K562 (cell line): Measurements from ENCODE around the gene CHST15. TPM values are rescaled to one million over a fixed set of nuclear protein-coding genes. Genes with fewer than 3 reads are reported as not detected.

Source experiments
- ATAC-seq: fragments of 200-7000 bp; cut with Tn5 transposase; 3 replicates; pipeline ENCODE4 v1.9.1; 2020; ENCODE audit warnings: moderate library complexity
- BruUV-seq: library from RNA; stranded (reverse); fragments of 400-500 nt; replicated peaks from 2 replicates; lab custom pipeline; 2021; lab: Mats Ljungman, UMichigan
- CTCF ChIA-PET: fragments of 300-600 bp; formaldehyde crosslinking; extraction: SDS; loops from one replicate; lab custom pipeline; 2021; ENCODE audit warnings: low intra/inter-chr PET ratio; lab: Yijun Ruan, JAX
- POLR2A ChIA-PET: fragments of 300-600, 350-650 bp; sonication (Branson Sonifier 250); formaldehyde crosslinking; extraction: SDS; loops from one replicate; lab custom pipeline; 2021; ENCODE audit warnings: antibody characterized with exemption, inconsistent platforms; lab: Yijun Ruan, JAX
- DNase-seq, 4 experiments: peaks; one replicate each; pipeline versions ENCODE4 v3.0.0 to v3.0.0-alpha.2; 2011 to 2018; ENCODE audit warnings: low spot score in 3 of 4, mixed read lengths in 3 of 4; ENCODE audit errors: extremely low read depth in 1 of 4
- FAIRE-seq: peaks from 2 replicates; lab custom pipeline; 2011; peaks lifted over from hg19 to GRCh38; lab: Jason Lieb, UNC
- H2AFZ ChIP-seq: 2 replicates; pipeline ENCODE4 v1.6.0; 2011; ENCODE audit warnings: low read depth, low read length, control low read depth, inconsistent platforms
- H3K27ac ChIP-seq: fragments of 200-600 bp; 3 replicates; pipeline ENCODE4 v1.8.0; 2011; ENCODE audit warnings: low read depth, mild to moderate bottlenecking, control low read depth, inconsistent platforms, low read length, moderate library complexity, mixed read lengths; ENCODE audit errors: extremely low read depth
- H3K27me3 ChIP-seq, 2 experiments: fragments of 300-600 bp in 1 of 2; 2 replicates in 1 of 2; 3 replicates in 1 of 2; pipeline versions ENCODE4 v1.6.0 to v1.8.0; 2011; ENCODE audit warnings: inconsistent platforms in 2 of 2, low read length in 2 of 2, mild to moderate bottlenecking in 1 of 2, mixed read lengths in 1 of 2, moderate library complexity in 1 of 2; ENCODE audit not compliant: control insufficient read depth in 2 of 2, insufficient read depth in 2 of 2
- H3K36me3 ChIP-seq: fragments of 300-600 bp; 3 replicates; pipeline ENCODE4 v1.8.0; 2011; ENCODE audit warnings: mild to moderate bottlenecking, low read length, inconsistent platforms; ENCODE audit not compliant: control insufficient read depth, insufficient read depth
- H3K4me1 ChIP-seq, 2 experiments: fragments of 200-600 bp in 1 of 2; replicated peaks in 1 of 2; 2 replicates in 1 of 2; 3 replicates in 1 of 2; pipeline versions ENCODE4 v1.5.1 to v1.8.0; 2011; ENCODE audit warnings: inconsistent platforms in 2 of 2, low read length in 2 of 2, mild to moderate bottlenecking in 1 of 2, mixed read lengths in 1 of 2, moderate library complexity in 1 of 2; ENCODE audit not compliant: control insufficient read depth in 2 of 2, insufficient read depth in 2 of 2
- H3K4me2 ChIP-seq: 2 replicates; pipeline ENCODE4 v1.6.1; 2011; ENCODE audit warnings: low read length, control low read depth, inconsistent platforms, mixed read lengths; ENCODE audit not compliant: insufficient read depth
- H3K4me3 ChIP-seq: fragments of 200-600 bp; sonication (generic), shearing (Covaris generic); 2 replicates; pipeline ENCODE4 v1.5.1; 2016; ENCODE audit warnings: control low read depth, inconsistent platforms
- H3K79me2 ChIP-seq: fragments of 200-600 bp; 3 replicates; pipeline ENCODE4 v1.8.0; 2011; ENCODE audit warnings: low read length, inconsistent platforms; ENCODE audit not compliant: control insufficient read depth, insufficient read depth
- H3K9ac ChIP-seq, 2 experiments: 2 replicates each; pipeline versions ENCODE4 v1.6.0 to v1.6.1; 2011; ENCODE audit warnings: low read depth in 2 of 2, low read length in 2 of 2, control low read depth in 1 of 2, inconsistent platforms in 1 of 2, mild to moderate bottlenecking in 1 of 2, mixed read lengths in 1 of 2; ENCODE audit not compliant: insufficient read depth in 1 of 2
- H3K9me1 ChIP-seq: one replicate; pipeline ENCODE4 v1.6.0; 2011; ENCODE audit warnings: inconsistent platforms, mild to moderate bottlenecking, low read length, moderate library complexity; ENCODE audit not compliant: control insufficient read depth, insufficient read depth
- H3K9me3 ChIP-seq: replicated peaks from 2 replicates; pipeline ENCODE4 v1.5.1; 2011; ENCODE audit warnings: low read depth, low read length, inconsistent platforms; ENCODE audit not compliant: control insufficient read depth, insufficient read depth
- H4K20me1 ChIP-seq: replicated peaks from 2 replicates; pipeline ENCODE4 v1.6.1; 2011; ENCODE audit warnings: low read length, inconsistent platforms, mixed read lengths; ENCODE audit not compliant: control insufficient read depth, insufficient read depth
- MXI1 ChIP-seq: IDR thresholded peaks from 2 replicates; pipeline ENCODE4 v1.6.1; 2011; ENCODE audit warnings: low read depth, mild to moderate bottlenecking, improper control_type of control experiment, low read length
- POU5F1 ChIP-seq: fragments of 150-350 bp; IDR thresholded peaks from 2 replicates; pipeline ENCODE4 v1.6.1; 2014; ENCODE audit warnings: borderline replicate concordance, low read length, low read depth, mild to moderate bottlenecking; ENCODE audit not compliant: partially characterized antibody
- RNF219 ChIP-seq: fragments of 250-450 bp; sonication (Bioruptor Pico); IDR thresholded peaks from 2 replicates; pipeline ENCODE4 v1.5.0; 2022; ENCODE audit warnings: mild to moderate bottlenecking
- STAG1 ChIP-seq: sonication (generic); formaldehyde crosslinking; IDR thresholded peaks from 2 replicates; pipeline ENCODE4 v1.5.0; 2020; ENCODE audit warnings: missing genetic modification reagents, borderline replicate concordance
- UBTF ChIP-seq, 2 experiments: IDR thresholded peaks; 2 replicates each; pipeline ENCODE4 v1.6.1; 2012; ENCODE audit warnings: improper control_type of control experiment in 2 of 2, low read depth in 2 of 2, low read length in 2 of 2, borderline replicate concordance in 1 of 2
- WGBS: fragments of 100-300 bp; shearing (Covaris generic); methylation state at CpG from one replicate; pipeline ENCODE4 v1.1.6; 2016; ENCODE audit warnings: low coverage, mixed read lengths; ENCODE audit not compliant: insufficient coverage; ENCODE audit errors: missing lambda C conversion rate; 5-methylcytosine and 5-hydroxymethylcytosine counted together
- in situ Hi-C: fragments of 300-500 bp; cut with MboI; formaldehyde crosslinking; loops from 4 replicates; pipeline ENCODE4 v1.15.0; 2018; ENCODE audit warnings: inconsistent platforms, mixed read lengths
- intact Hi-C: fragments of 100-400 bp; cut with micrococcal nuclease; formaldehyde crosslinking; loops from 2 replicates; pipeline ENCODE4 v1.14.2; 2022
- polyA plus RNA-seq, 8 experiments: library from polyadenylated mRNA; depleted of rRNA in 4 of 8; stranded (reverse) in 5 of 8; unstranded in 3 of 8; fragments of >200 nt; fragmentation: Nextera tagmentation in 2 of 8; fragmentation: Illumina TruSeq in 1 of 8; extraction: Ambion mirVana in 2 of 8; extraction: Trizol in 1 of 8; gene quantifications; 2 replicates each; pipeline versions ENCODE4 v1.2.1 to v1.2.3, GENCODE V29; 2011 to 2014; ENCODE audit warnings: inconsistent platforms in 1 of 8, missing spikeins in 1 of 8
- total RNA-seq, 7 experiments: library from RNA; depleted of rRNA in 6 of 7; stranded (reverse); fragments of >200 nt in 6 of 7; fragmentation: Illumina TruSeq in 2 of 7; extraction: Trizol in 2 of 7; gene quantifications; 2 replicates each; pipeline versions ENCODE4 v1.2.1 to v1.2.3, GENCODE V29; 2011 to 2021; ENCODE audit warnings: low replicate concordance in 1 of 7
- TF ChIP-seq, protein P1 (sequence below): fragments of 450-650 bp; formaldehyde crosslinking; IDR thresholded peaks from 2 replicates; pipeline ENCODE4 v1.4.0; 2020; ENCODE audit warnings: mild to moderate bottlenecking, mixed read lengths
- TF ChIP-seq, protein P2 (sequence below): fragments of 450-650 bp; IDR thresholded peaks from one replicate; pipeline ENCODE4 v1.6.1; 2018; ENCODE audit warnings: mild to moderate bottlenecking, moderate library complexity; ENCODE audit not compliant: partially characterized antibody
- TF ChIP-seq, protein P3 (sequence below): fragments of 250-450 bp; sonication (Bioruptor Pico); IDR thresholded peaks from 2 replicates; pipeline ENCODE4 v1.8.0; 2021; ENCODE audit warnings: mild to moderate bottlenecking, moderate library complexity
- TF ChIP-seq, protein P4 (sequence below): fragments of 250-450 bp; sonication (Bioruptor Pico); IDR thresholded peaks from 2 replicates; pipeline ENCODE4 v1.5.0; 2021

The CHST15 gene
- total and polyA plus RNA-seq, 9 of the 15 experiments (the other 6 are each of a cell fraction or from before 2014, with no cell fraction given) = 0.04 to 0.16 (median 0.08) TPM

DNA sequence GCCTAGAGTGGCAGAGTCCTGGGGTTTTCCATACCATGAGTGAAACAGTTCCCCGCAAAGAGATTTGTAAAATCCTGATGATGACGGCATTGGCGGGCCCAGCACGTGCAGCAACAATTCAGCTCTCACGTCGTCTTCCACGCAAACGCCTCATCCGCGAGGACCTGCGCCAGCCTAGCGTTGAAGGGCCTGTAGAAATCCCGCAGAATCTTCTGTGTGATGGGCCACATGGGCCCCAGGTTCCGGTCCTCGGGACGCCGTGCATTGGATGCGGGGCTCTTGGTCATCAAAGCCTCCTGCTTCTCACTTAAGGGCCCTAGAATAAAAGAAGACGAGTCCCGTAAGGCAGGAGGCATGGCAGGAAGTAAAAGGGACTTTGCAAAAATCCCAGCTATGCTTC, 83.4 kb downstream of the CHST15 start:
- H3K9me1 ChIP-seq = no peaks in the 10 kb centered on the region
- H3K27me3 ChIP-seq = peaks cover 2 to 50% of the 10 kb centered on the region in 2 experiments; a peak in 3 of 5 replicates
- CTCF ChIA-PET = no interaction called here
- H3K4me2 ChIP-seq = no peak overlapping the region
- H3K79me2 ChIP-seq = no peaks in the 10 kb centered on the region
- WGBS = 2% methylated on average over 11 of the region's 20 CpGs
- FAIRE-seq = no peak
- intact Hi-C loops = no loop called here
- no peak overlapping the region for H3K4me3 ChIP-seq
- no peaks in the 10 kb centered on the region for H3K4me1 ChIP-seq
- POLR2A ChIA-PET = no interaction called here
- no peak overlapping the region for H2AFZ ChIP-seq
- BruUV-seq = no TSS peak
- no peak overlapping the region for H3K27ac ChIP-seq
- in situ Hi-C loops = loop anchor here (25.0 kb wide), 1 partner anchor 502 kb away; no protein-coding TSS in a partner anchor
- H3K36me3 ChIP-seq = no peaks in the 10 kb centered on the region
- H3K9ac ChIP-seq = no peak overlapping the region
- no peak for DNase-seq
- no peaks in the 10 kb centered on the region for H3K9me3 ChIP-seq
- 0 out of 2 replicates have a peak, but pooled peaks cover 4% of the 10 kb centered on the region for H4K20me1 ChIP-seq
- ATAC-seq = no peak
- TF ChIP-seq POU5F1 (no peak), MXI1 (no peak), RNF219 (CRISPR knock-in tag) (no peak), STAG1 (CRISPR knock-in tag) (no peak), UBTF (IDR thresholded peaks at IDR 0.05; ENCODE audit: borderline replicate concordance in 1 of 2, low read depth in 2 of 2, low read length in 2 of 2) (no peak)
- TF ChIP-seq, protein P1, sequence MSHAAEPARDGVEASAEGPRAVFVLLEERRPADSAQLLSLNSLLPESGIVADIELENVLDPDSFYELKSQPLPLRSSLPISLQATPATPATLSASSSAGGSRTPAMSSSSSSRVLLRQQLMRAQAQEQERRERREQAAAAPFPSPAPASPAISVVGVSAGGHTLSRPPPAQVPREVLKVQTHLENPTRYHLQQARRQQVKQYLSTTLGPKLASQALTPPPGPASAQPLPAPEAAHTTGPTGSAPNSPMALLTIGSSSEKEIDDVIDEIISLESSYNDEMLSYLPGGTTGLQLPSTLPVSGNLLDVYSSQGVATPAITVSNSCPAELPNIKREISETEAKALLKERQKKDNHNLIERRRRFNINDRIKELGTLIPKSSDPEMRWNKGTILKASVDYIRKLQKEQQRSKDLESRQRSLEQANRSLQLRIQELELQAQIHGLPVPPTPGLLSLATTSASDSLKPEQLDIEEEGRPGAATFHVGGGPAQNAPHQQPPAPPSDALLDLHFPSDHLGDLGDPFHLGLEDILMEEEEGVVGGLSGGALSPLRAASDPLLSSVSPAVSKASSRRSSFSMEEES (CRISPR knock-in tag) = no peak
- TF ChIP-seq, protein P2, sequence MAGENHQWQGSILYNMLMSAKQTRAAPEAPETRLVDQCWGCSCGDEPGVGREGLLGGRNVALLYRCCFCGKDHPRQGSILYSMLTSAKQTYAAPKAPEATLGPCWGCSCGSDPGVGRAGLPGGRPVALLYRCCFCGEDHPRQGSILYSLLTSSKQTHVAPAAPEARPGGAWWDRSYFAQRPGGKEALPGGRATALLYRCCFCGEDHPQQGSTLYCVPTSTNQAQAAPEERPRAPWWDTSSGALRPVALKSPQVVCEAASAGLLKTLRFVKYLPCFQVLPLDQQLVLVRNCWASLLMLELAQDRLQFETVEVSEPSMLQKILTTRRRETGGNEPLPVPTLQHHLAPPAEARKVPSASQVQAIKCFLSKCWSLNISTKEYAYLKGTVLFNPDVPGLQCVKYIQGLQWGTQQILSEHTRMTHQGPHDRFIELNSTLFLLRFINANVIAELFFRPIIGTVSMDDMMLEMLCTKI = no peak
- TF ChIP-seq, protein P3, sequence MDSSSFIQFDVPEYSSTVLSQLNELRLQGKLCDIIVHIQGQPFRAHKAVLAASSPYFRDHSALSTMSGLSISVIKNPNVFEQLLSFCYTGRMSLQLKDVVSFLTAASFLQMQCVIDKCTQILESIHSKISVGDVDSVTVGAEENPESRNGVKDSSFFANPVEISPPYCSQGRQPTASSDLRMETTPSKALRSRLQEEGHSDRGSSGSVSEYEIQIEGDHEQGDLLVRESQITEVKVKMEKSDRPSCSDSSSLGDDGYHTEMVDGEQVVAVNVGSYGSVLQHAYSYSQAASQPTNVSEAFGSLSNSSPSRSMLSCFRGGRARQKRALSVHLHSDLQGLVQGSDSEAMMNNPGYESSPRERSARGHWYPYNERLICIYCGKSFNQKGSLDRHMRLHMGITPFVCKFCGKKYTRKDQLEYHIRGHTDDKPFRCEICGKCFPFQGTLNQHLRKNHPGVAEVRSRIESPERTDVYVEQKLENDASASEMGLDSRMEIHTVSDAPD = no peak
- TF ChIP-seq, protein P4, sequence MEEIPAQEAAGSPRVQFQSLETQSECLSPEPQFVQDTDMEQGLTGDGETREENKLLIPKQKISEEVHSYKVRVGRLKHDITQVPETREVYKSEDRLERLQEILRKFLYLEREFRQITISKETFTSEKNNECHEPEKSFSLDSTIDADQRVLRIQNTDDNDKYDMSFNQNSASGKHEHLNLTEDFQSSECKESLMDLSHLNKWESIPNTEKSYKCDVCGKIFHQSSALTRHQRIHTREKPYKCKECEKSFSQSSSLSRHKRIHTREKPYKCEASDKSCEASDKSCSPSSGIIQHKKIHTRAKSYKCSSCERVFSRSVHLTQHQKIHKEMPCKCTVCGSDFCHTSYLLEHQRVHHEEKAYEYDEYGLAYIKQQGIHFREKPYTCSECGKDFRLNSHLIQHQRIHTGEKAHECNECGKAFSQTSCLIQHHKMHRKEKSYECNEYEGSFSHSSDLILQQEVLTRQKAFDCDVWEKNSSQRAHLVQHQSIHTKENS (CRISPR knock-in tag) = no peak
